ENCODE results near the gene SLC2A5.

Gene SLC2A5

GRCh38 chr1:9088807-9089206 lies 19.4 kb upstream of the SLC2A5 start:
- DNase-seq: no peak

- no peak for DNase-seq
Observed at GRCh38 chr1:9087411-9088125, 18.1 kb upstream of the SLC2A5 start.

- DNase-seq: no peak
Observed at GRCh38 chr1:9086796-9087195, 17.4 kb upstream of the SLC2A5 start.

GRCh38 chr1:9086045-9086444 lies 16.6 kb upstream of the SLC2A5 start:
- DNase-seq: no peak

- DNase-seq: no peak
Observed at GRCh38 chr1:9085306-9085940, 16.0 kb upstream of the SLC2A5 start.

- no peak for DNase-seq
Observed at GRCh38 chr1:9084906-9085305, 15.5 kb upstream of the SLC2A5 start.

- DNase-seq: no peak
Observed at GRCh38 chr1:9081473-9081872, 12.0 kb upstream of the SLC2A5 start.

- no peak for DNase-seq
Observed at GRCh38 chr1:9080705-9081291, 11.4 kb upstream of the SLC2A5 start.

GRCh38 chr1:9079988-9080704 lies 10.7 kb upstream of the SLC2A5 start:
- DNase-seq: no peak

GRCh38 chr1:9078752-9079500 lies 9.5 kb upstream of the SLC2A5 start:
- no peak for DNase-seq

- DNase-seq: peak in 1 of 2 experiments; percentile 6
Observed at GRCh38 chr1:9078015-9078751, 8.7 kb upstream of the SLC2A5 start.

- DNase-seq: no peak
Observed at GRCh38 chr1:9075022-9075421, 5.6 kb upstream of the SLC2A5 start.

GRCh38 chr1:9073143-9073542 lies 3.7 kb upstream of the SLC2A5 start:
- DNase-seq: no peak

- no peak for DNase-seq
Observed at GRCh38 chr1:9071554-9072235, 2.3 kb upstream of the SLC2A5 start.

- no peak for DNase-seq
Observed at GRCh38 chr1:9070486-9070885, 1.1 kb upstream of the SLC2A5 start.

GRCh38 chr1:9068981-9069325 lies 482 bp downstream of the SLC2A5 start:
- DNase-seq: no peak

GRCh38 chr1:9066945-9067807 lies 2.3 kb downstream of the SLC2A5 start:
- peak; percentile 11 to 40 for DNase-seq

- no peak for DNase-seq
Observed at GRCh38 chr1:9065213-9065751, 4.2 kb downstream of the SLC2A5 start.

GRCh38 chr1:9062846-9063245 lies 6.6 kb downstream of the SLC2A5 start:
- no peak for DNase-seq

GRCh38 chr1:9062021-9062471 lies 7.4 kb downstream of the SLC2A5 start:
- DNase-seq: no peak

All from SW 1271 (cell line).